ENCODE measurements around the gene CDC42EP5. TPM values are rescaled to one million over a fixed set of nuclear protein-coding genes. Genes with fewer than 3 reads are reported as not detected.
A peak's percentile ranks its signal among the peaks of the same experiment; 100 is the strongest.

Gene CDC42EP5
- total and polyA plus RNA-seq, 2 donors (not counting 1 experiment from before 2014, with no cell fraction given): not detected

DNA sequence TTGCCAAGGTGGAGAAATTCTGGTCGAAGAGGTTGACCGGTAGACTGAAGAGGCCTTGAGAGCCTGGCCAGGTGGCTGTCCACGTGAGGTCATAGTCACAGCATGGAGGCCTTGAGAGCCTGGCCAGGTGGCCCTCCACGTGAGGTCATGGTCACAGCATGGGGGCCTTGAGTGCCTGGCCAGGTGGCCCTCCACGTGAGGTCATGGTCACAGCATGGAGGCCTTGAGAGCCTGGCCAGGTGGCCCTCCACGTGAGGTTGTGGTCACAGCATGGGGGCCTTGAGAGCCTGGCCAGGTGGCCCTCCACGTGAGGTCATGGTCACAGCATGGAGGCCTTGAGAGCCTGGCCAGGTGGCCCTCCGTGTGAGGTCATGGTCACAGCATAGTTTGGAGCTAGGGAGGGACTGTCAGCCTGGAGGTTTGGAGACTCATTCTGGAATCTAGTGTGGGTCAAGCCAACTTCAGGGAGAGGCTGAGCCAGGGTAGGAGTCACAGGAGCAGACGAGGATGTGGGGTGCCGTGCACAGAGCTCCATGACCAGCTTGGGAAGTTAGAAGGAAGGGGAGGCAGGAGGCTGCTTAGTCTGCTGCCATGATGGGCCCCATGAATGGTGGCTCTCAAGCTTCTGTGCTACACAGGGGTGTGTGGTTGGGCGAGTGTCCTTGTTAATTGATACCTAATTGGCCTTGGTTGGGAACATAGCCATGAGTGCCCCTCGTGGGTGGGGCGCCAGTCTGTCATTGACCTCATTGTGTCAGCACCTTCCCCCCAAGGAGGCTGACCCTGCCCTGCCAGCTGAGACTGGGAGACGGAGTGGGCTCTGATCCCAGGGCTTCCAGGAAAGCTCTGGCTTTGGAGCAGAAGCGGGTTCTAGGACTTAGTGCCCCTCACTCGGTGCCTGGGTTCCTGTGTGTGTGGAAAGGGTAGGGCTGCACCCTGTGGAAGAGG lies 13.5 kb downstream of the CDC42EP5 start:
- peaks cover 0 to 71% of the 10 kb centered on the region in 2 experiments for H3K36me3 ChIP-seq (replicated peaks in 1 of 2; ENCODE audit: control extremely low read depth in 1 of 2, control insufficient read depth in 1 of 2, extremely low read depth in 1 of 2, insufficient read depth in 2 of 2, low read length in 1 of 2)
- intact Hi-C loops (cut with micrococcal nuclease): loop anchor here (5.0 kb wide), 1 partner anchor 592 kb away; the partner anchor contains the start of gene MYADM
- no peak overlapping the region for H2AFZ ChIP-seq (ENCODE audit: insufficient read depth, low read depth, low read length, poor library complexity, severe bottlenecking)
- H3K4me3 ChIP-seq (ENCODE audit: control extremely low read depth in 1 of 5, extremely low read depth in 1 of 5, insufficient read depth in 1 of 5, low read depth in 2 of 5, low read length in 4 of 5): no peak overlapping the region
- ATAC-seq (ENCODE audit: low read depth): no peak
- DNase-seq: no peak
- Mint-ChIP-seq H3K4me3 (no peak overlapping the region), H3K27me3 (no peaks in the 10 kb centered on the region), H3K4me1 (peaks cover 20% of the 10 kb centered on the region), H3K27ac (peak overlapping the region; percentile 59), H3K9me3 (ENCODE audit: insufficient read depth) (no peaks in the 10 kb centered on the region)
- no peak overlapping the region for H3K9ac ChIP-seq (ENCODE audit: low read length)
- no peaks in the 10 kb centered on the region for H3K27me3 ChIP-seq (replicated peaks in 1 of 4; ENCODE audit: control extremely low read depth in 1 of 4, control insufficient read depth in 3 of 4, insufficient read depth in 4 of 4, low read length in 3 of 4)
- peaks cover 14 to 25% of the 10 kb centered on the region in 2 donors for H3K4me1 ChIP-seq (ENCODE audit: control insufficient read depth in 2 of 2, insufficient read depth in 2 of 2, low read length in 2 of 2)
- H3K4me2 ChIP-seq (replicated peaks; ENCODE audit: low read depth, low read length, poor library complexity, severe bottlenecking): no peak overlapping the region
- H4K20me1 ChIP-seq (ENCODE audit: control insufficient read depth, insufficient read depth, low read length, poor library complexity, severe bottlenecking): peaks cover 83% of the 10 kb centered on the region
- TF ChIP-seq EZH2 (IDR thresholded peaks at IDR 0.05; ENCODE audit: borderline replicate concordance, insufficient read depth, low read depth, low read length, poor library complexity, severe bottlenecking): no peak
- TF ChIP-seq, protein P1, sequence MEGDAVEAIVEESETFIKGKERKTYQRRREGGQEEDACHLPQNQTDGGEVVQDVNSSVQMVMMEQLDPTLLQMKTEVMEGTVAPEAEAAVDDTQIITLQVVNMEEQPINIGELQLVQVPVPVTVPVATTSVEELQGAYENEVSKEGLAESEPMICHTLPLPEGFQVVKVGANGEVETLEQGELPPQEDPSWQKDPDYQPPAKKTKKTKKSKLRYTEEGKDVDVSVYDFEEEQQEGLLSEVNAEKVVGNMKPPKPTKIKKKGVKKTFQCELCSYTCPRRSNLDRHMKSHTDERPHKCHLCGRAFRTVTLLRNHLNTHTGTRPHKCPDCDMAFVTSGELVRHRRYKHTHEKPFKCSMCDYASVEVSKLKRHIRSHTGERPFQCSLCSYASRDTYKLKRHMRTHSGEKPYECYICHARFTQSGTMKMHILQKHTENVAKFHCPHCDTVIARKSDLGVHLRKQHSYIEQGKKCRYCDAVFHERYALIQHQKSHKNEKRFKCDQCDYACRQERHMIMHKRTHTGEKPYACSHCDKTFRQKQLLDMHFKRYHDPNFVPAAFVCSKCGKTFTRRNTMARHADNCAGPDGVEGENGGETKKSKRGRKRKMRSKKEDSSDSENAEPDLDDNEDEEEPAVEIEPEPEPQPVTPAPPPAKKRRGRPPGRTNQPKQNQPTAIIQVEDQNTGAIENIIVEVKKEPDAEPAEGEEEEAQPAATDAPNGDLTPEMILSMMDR (IDR thresholded peaks at IDR 0.05): no peak
- peaks cover 0 to 11% (median 0%) of the 10 kb centered on the region in 3 donors for H3K9me3 ChIP-seq (ENCODE audit: control extremely low read depth in 1 of 3, control insufficient read depth in 2 of 3, insufficient read depth in 1 of 3, low read length in 2 of 3)
- no peak overlapping the region for H3K27ac ChIP-seq (ENCODE audit: low read length in 2 of 2)
- ChIA-PET CTCF (no interaction called here), POLR2A (interaction anchor here (1.4 kb wide), 1 partner anchor 11 kb away, joined by 10 read pairs; the partner anchor contains the start of gene LENG8)
- H3K79me2 ChIP-seq (ENCODE audit: control insufficient read depth, insufficient read depth, low read length): peaks cover 48% of the 10 kb centered on the region
- WGBS (ENCODE audit: insufficient coverage): 88% methylated on average over 16 of the region's 16 CpGs

Measured in B cell (primary cell).